Measurements from ENCODE around the gene TOX3. TPM values are rescaled to one million over a fixed set of nuclear protein-coding genes. Genes with fewer than 3 reads are reported as not detected.

Gene TOX3
- total and polyA plus RNA-seq, 2 of the 13 experiments (the other 11 are each of a cell fraction or from before 2014, with no cell fraction given), result 14.5 to 98.6 TPM

DNA sequence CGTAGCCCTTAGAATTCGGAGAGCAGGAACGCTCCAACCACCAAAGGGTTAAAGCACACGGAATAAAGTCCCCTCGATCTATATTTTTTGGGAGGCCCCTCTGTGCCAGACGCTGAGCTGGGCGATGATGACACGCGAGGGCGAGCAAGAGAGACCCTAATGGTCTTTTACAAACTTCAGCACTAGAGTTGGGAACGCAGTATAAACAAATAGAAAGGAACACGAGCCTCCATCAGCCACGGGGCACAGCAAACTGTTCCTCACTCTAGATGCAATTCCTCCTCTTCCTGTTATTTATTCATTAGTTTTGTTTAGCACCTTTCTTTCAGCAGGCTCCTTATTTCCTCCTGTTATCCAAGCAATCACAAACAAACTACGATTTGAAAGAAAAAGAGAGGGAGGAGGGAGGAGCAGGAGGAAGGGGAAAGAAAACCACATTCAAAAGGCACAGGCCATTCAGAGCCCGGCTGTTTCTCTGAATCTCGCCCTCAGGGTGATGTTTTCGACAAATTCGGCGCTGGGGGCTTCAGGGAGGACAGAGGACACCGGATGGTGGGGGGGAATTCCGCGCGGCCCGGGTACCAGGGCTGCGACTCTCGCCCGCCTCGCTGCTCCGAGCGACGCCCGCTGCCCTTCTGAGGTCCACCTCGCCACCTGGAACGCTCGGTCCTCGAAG lies 1.6 kb downstream of the TOX3 start (continued):
- TF ChIP-seq ZNF512B (CRISPR knock-in tag; IDR thresholded peaks at IDR 0.05; ENCODE audit: borderline replicate concordance) (0 out of 2 replicates have a peak, but pooled peaks have one; percentile 58), ZNF354B (CRISPR knock-in tag; IDR thresholded peaks at IDR 0.05) (0 out of 2 replicates have a peak, but pooled peaks have one; percentile 23), ZNF776 (CRISPR knock-in tag; IDR thresholded peaks at IDR 0.05) (no peak), DR1 (CRISPR knock-in tag; IDR thresholded peaks at IDR 0.05) (no peak), NFIC (IDR thresholded peaks at IDR 0.05; ENCODE audit: low read length) (0 out of 2 replicates have a peak, but pooled peaks have one; percentile 12), ZNF160 (CRISPR knock-in tag; IDR thresholded peaks at IDR 0.05) (no peak), ZSCAN12 (CRISPR knock-in tag; IDR thresholded peaks at IDR 0.05) (no peak), SRSF9 (IDR thresholded peaks at IDR 0.05; ENCODE audit: borderline replicate concordance, insufficient read depth, low read depth, low read length, poor library complexity, severe bottlenecking) (no peak), MAF1 (CRISPR knock-in tag; IDR thresholded peaks at IDR 0.05; ENCODE audit: borderline replicate concordance) (no peak), FOXC1 (CRISPR knock-in tag; IDR thresholded peaks at IDR 0.05; ENCODE audit: borderline replicate concordance) (0 out of 2 replicates have a peak, but pooled peaks have one; percentile 21), IKZF4 (CRISPR knock-in tag; IDR thresholded peaks at IDR 0.05; ENCODE audit: borderline replicate concordance, low read depth, not compliant biosample characterization) (no peak), ZNF761 (CRISPR knock-in tag; conservative IDR thresholded peaks at IDR 0.05) (no peak), MEIS1 (CRISPR knock-in tag; IDR thresholded peaks at IDR 0.05; ENCODE audit: borderline replicate concordance) (no peak), ZNF670 (CRISPR knock-in tag; IDR thresholded peaks at IDR 0.05; ENCODE audit: borderline replicate concordance) (no peak; the same call in 1 of the 2 replicates), WIZ (CRISPR knock-in tag; IDR thresholded peaks at IDR 0.05) (0 out of 2 replicates have a peak, but pooled peaks have one; percentile 48), SMAD3 (CRISPR knock-in tag; IDR thresholded peaks at IDR 0.05) (no peak), ZNF652 (CRISPR knock-in tag; IDR thresholded peaks at IDR 0.05; ENCODE audit: borderline replicate concordance, low read depth) (peak; percentile 94), NCOR1 (IDR thresholded peaks at IDR 0.05; ENCODE audit: borderline replicate concordance, low read length) (no peak), ZNF790 (CRISPR knock-in tag; IDR thresholded peaks at IDR 0.05; ENCODE audit: borderline replicate concordance) (no peak), ZNF30 (CRISPR knock-in tag; IDR thresholded peaks at IDR 0.05) (no peak), BCL3 (CRISPR knock-in tag; IDR thresholded peaks at IDR 0.05) (no peak)
- TF ChIP-seq, protein P1, sequence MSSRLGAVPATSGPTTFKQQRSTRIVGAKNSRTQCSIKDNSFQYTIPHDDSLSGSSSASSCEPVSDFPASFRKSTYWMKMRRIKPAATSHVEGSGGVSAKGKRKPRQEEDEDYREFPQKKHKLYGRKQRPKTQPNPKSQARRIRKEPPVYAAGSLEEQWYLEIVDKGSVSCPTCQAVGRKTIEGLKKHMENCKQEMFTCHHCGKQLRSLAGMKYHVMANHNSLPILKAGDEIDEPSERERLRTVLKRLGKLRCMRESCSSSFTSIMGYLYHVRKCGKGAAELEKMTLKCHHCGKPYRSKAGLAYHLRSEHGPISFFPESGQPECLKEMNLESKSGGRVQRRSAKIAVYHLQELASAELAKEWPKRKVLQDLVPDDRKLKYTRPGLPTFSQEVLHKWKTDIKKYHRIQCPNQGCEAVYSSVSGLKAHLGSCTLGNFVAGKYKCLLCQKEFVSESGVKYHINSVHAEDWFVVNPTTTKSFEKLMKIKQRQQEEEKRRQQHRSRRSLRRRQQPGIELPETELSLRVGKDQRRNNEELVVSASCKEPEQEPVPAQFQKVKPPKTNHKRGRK (CRISPR knock-in tag; IDR thresholded peaks at IDR 0.05), result no peak
- TF ChIP-seq, protein P2, sequence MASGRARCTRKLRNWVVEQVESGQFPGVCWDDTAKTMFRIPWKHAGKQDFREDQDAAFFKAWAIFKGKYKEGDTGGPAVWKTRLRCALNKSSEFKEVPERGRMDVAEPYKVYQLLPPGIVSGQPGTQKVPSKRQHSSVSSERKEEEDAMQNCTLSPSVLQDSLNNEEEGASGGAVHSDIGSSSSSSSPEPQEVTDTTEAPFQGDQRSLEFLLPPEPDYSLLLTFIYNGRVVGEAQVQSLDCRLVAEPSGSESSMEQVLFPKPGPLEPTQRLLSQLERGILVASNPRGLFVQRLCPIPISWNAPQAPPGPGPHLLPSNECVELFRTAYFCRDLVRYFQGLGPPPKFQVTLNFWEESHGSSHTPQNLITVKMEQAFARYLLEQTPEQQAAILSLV (CRISPR knock-in tag; IDR thresholded peaks at IDR 0.05; ENCODE audit: borderline replicate concordance), result peak; percentile 62; the same call in 1 of the 2 replicates
